ENCODE measurements around the gene MC1R. TPM values are rescaled to one million over a fixed set of nuclear protein-coding genes. Genes with fewer than 3 reads are reported as not detected.
A peak's percentile ranks its signal among the peaks of the same experiment; 100 is the strongest.

Gene MC1R
- total and polyA plus RNA-seq, 2 donors from 2014 or later = 2.1 to 13.5 TPM

- H3K9ac ChIP-seq (ENCODE audit: low read length in 3 of 3) = no peak overlapping the region
- H3K9me3 ChIP-seq (ENCODE audit: control insufficient read depth in 2 of 3, insufficient read depth in 1 of 3, low read length in 3 of 3) = no peaks in the 10 kb centered on the region
- no peak overlapping the region for H3K4me3 ChIP-seq (ENCODE audit: low read length in 3 of 3)
- peaks cover 0 to 2% (median 0%) of the 10 kb centered on the region in 3 donors for H3K4me1 ChIP-seq (ENCODE audit: control insufficient read depth in 2 of 3, insufficient read depth in 2 of 3, low read depth in 1 of 3, low read length in 3 of 3)
- DNase-seq (peak in 4 of 5 donors; percentile 66 to 88 (median 79)), FAIRE-seq (no peak)
- intact Hi-C loops (cut with DNase I) = no loop called here
- no peak overlapping the region for H3K27ac ChIP-seq (ENCODE audit: low read depth in 2 of 2, low read length in 2 of 2)
- TF ChIP-seq CTCF (IDR thresholded peaks at IDR 0.05; ENCODE audit: borderline replicate concordance, extremely low read depth, insufficient read depth) = no peak
- no peaks in the 10 kb centered on the region for H3K27me3 ChIP-seq (ENCODE audit: control insufficient read depth, insufficient read depth, low read length)
- H3K36me3 ChIP-seq (ENCODE audit: control insufficient read depth in 2 of 3, insufficient read depth in 3 of 3, low read length in 3 of 3) = no peaks in the 10 kb centered on the region
Observed at GRCh38 chr16:89924297-89924924, 5.7 kb downstream of the MC1R start.

GRCh38 chr16:89924925-89925307 lies 6.3 kb downstream of the MC1R start:
- H3K4me1 ChIP-seq (ENCODE audit: control insufficient read depth in 2 of 3, insufficient read depth in 2 of 3, low read depth in 1 of 3, low read length in 3 of 3) = peaks cover 0 to 2% (median 0%) of the 10 kb centered on the region in 3 donors
- no peak for FAIRE-seq
- no peak overlapping the region for H3K9ac ChIP-seq (ENCODE audit: low read length in 3 of 3)
- no peaks in the 10 kb centered on the region for H3K27me3 ChIP-seq (ENCODE audit: control insufficient read depth, insufficient read depth, low read length)
- no peaks in the 10 kb centered on the region for H3K9me3 ChIP-seq (ENCODE audit: control insufficient read depth in 2 of 3, insufficient read depth in 1 of 3, low read length in 3 of 3)
- no peaks in the 10 kb centered on the region for H3K36me3 ChIP-seq (ENCODE audit: control insufficient read depth in 2 of 3, insufficient read depth in 3 of 3, low read length in 3 of 3)
- no peak overlapping the region for H3K4me3 ChIP-seq (ENCODE audit: low read length in 3 of 3)
- no peak overlapping the region for H3K27ac ChIP-seq (ENCODE audit: low read depth in 2 of 2, low read length in 2 of 2)
- TF ChIP-seq CTCF (IDR thresholded peaks at IDR 0.05; ENCODE audit: borderline replicate concordance, extremely low read depth, insufficient read depth) = no peak
- peak in 2 of 5 donors; percentile 41 to 42 for DNase-seq
- intact Hi-C loops (cut with DNase I) = no loop called here

- H3K4me3 ChIP-seq (ENCODE audit: low read length in 3 of 3) = no peak overlapping the region
- no peaks in the 10 kb centered on the region for H3K27me3 ChIP-seq (ENCODE audit: control insufficient read depth, insufficient read depth, low read length)
- DNase-seq (peak in 1 of 5 donors; percentile 30), FAIRE-seq (no peak)
- H3K9ac ChIP-seq (ENCODE audit: low read length in 3 of 3) = no peak overlapping the region
- no peaks in the 10 kb centered on the region for H3K9me3 ChIP-seq (ENCODE audit: control insufficient read depth in 2 of 3, insufficient read depth in 1 of 3, low read length in 3 of 3)
- peaks cover 0 to 2% (median 0%) of the 10 kb centered on the region in 3 donors for H3K4me1 ChIP-seq (ENCODE audit: control insufficient read depth in 2 of 3, insufficient read depth in 2 of 3, low read depth in 1 of 3, low read length in 3 of 3)
- no peak for TF ChIP-seq CTCF (IDR thresholded peaks at IDR 0.05; ENCODE audit: borderline replicate concordance, extremely low read depth, insufficient read depth)
- H3K36me3 ChIP-seq (ENCODE audit: control insufficient read depth in 2 of 3, insufficient read depth in 3 of 3, low read length in 3 of 3) = no peaks in the 10 kb centered on the region
- intact Hi-C loops (cut with DNase I) = no loop called here
- no peak overlapping the region for H3K27ac ChIP-seq (ENCODE audit: low read depth in 2 of 2, low read length in 2 of 2)
Observed at GRCh38 chr16:89925596-89926079, 7.0 kb downstream of the MC1R start.
